Natural killer cell (primary cell): ENCODE data around the gene TMEM109. TPM values are rescaled to one million over a fixed set of nuclear protein-coding genes. Genes with fewer than 3 reads are reported as not detected.

Source experiments
- ATAC-seq, 3 donors: fragments of 150-1000 bp in 2 of 3; fragments of 200-7000 bp in 1 of 3; cut with Tn5 transposase; 1 replicate in 1 of 3; 2 replicates in 2 of 3; pipeline ENCODE4 v1.10.0; 2021; ENCODE audit warnings: mild to moderate bottlenecking in 2 of 3, moderate library complexity in 2 of 3
- DNase-seq, 2 donors: peaks; one replicate each; pipeline versions ENCODE4 v3.0.0 to v3.0.0-alpha.2; 2013 to 2021; ENCODE audit warnings: mixed read lengths in 1 of 2
- H3K27ac ChIP-seq: one replicate; pipeline ENCODE4 v1.5.1; 2013; ENCODE audit warnings: mild to moderate bottlenecking, low read length
- H3K27me3 ChIP-seq: one replicate; pipeline ENCODE4 v1.6.1; 2013; ENCODE audit warnings: low read length; ENCODE audit not compliant: control insufficient read depth, insufficient read depth
- H3K36me3 ChIP-seq: one replicate; pipeline ENCODE4 v1.6.1; 2013; ENCODE audit warnings: low read length; ENCODE audit not compliant: control insufficient read depth, insufficient read depth
- H3K4me1 ChIP-seq: one replicate; pipeline ENCODE4 v1.6.1; 2013; ENCODE audit warnings: low read length; ENCODE audit not compliant: control insufficient read depth, insufficient read depth
- H3K4me3 ChIP-seq: one replicate; pipeline ENCODE4 v1.5.1; 2013; ENCODE audit warnings: low read length
- H3K9me3 ChIP-seq: one replicate; pipeline ENCODE4 v1.6.1; 2013; ENCODE audit warnings: low read length; ENCODE audit not compliant: control insufficient read depth, insufficient read depth
- H3K27ac Mint-ChIP-seq, 2 donors: one replicate each; pipeline ENCODE4 v1.8.0; 2022; ENCODE audit warnings: mild to moderate bottlenecking in 2 of 2, mixed read lengths in 2 of 2, moderate library complexity in 1 of 2
- H3K27me3 Mint-ChIP-seq, 2 donors: one replicate each; pipeline ENCODE4 v1.8.0; 2022; ENCODE audit warnings: low read depth in 2 of 2, mixed read lengths in 2 of 2
- H3K36me3 Mint-ChIP-seq: one replicate; pipeline ENCODE4 v1.8.0; 2022; ENCODE audit warnings: mixed read lengths
- H3K4me1 Mint-ChIP-seq, 2 donors: one replicate each; pipeline ENCODE4 v1.8.0; 2022; ENCODE audit warnings: mixed read lengths in 2 of 2
- H3K4me3 Mint-ChIP-seq: one replicate; pipeline ENCODE4 v1.8.0; 2022; ENCODE audit warnings: mild to moderate bottlenecking, moderate library complexity, mixed read lengths
- H3K9me3 Mint-ChIP-seq, 2 donors: one replicate each; pipeline ENCODE4 v1.8.0; 2022; ENCODE audit warnings: mixed read lengths in 2 of 2
- CTCF ChIP-seq: fragments of 200-600 bp; IDR thresholded peaks from one replicate; pipeline ENCODE4 v1.8.0; 2022; ENCODE audit warnings: antibody characterized with exemption
- WGBS: methylation state at CpG from one replicate; pipeline ENCODE4 v1.1.7; 2013; ENCODE audit warnings: missing lambda C conversion rate; ENCODE audit not compliant: insufficient coverage; 5-methylcytosine and 5-hydroxymethylcytosine counted together
- intact Hi-C: fragments of 100-400 bp; cut with micrococcal nuclease; formaldehyde crosslinking; loops from one replicate; pipeline ENCODE4 v1.14.2; 2022
- total RNA-seq, 4 donors: library from RNA; stranded (reverse); fragments of 120-200 nt in 1 of 4; gene quantifications; one replicate each; pipeline versions ENCODE4 v1.2.3 to v1.2.4, GENCODE V29; 2013 to 2022

Gene TMEM109
- total RNA-seq, 3 donors from 2014 or later (not counting 1 experiment from before 2014, with no cell fraction given): 89.3 to 102 (median 96.8) TPM

GRCh38 chr11:60910711-60911380 is 3.1 kb upstream of the TMEM109 start:
- no peaks in the 10 kb centered on the region for H3K36me3 ChIP-seq
- no peaks in the 10 kb centered on the region for H3K9me3 ChIP-seq
- H3K27ac ChIP-seq: peak overlapping the region; percentile 33
- Mint-ChIP-seq H3K27me3 (peaks cover 0 to 4% of the 10 kb centered on the region in 2 donors), H3K4me3 (no peak overlapping the region), H3K36me3 (no peaks in the 10 kb centered on the region), H3K4me1 (peaks cover 47 to 56% of the 10 kb centered on the region in 2 donors), H3K27ac (peak overlapping the region; percentile 92 to 96), H3K9me3 (no peaks in the 10 kb centered on the region)
- WGBS: 73% methylated on average over 5 of the region's 5 CpGs
- H3K27me3 ChIP-seq: no peaks in the 10 kb centered on the region
- H3K4me1 ChIP-seq: peaks cover 58% of the 10 kb centered on the region
- TF ChIP-seq CTCF: no peak
- no peak overlapping the region for H3K4me3 ChIP-seq
- intact Hi-C loops: no loop called here
- ATAC-seq (no peak), DNase-seq (no peak)

- no peak for TF ChIP-seq CTCF
- intact Hi-C loops: no loop called here
- H3K27me3 Mint-ChIP-seq: peaks cover 0 to 4% of the 10 kb centered on the region in 2 donors
- 54% methylated on average over 12 of the region's 12 CpGs for WGBS
- no peaks in the 10 kb centered on the region for H3K27me3 ChIP-seq
- no peaks in the 10 kb centered on the region for H3K9me3 ChIP-seq
- peaks cover 49 to 53% of the 10 kb centered on the region in 2 donors for H3K4me1 Mint-ChIP-seq
- ATAC-seq (peak; percentile 25 to 49 (median 44)), DNase-seq (peak; percentile 27 to 81)
- no peak overlapping the region for H3K4me3 ChIP-seq
- H3K27ac Mint-ChIP-seq: peak overlapping the region; percentile 92 to 96
- H3K27ac ChIP-seq: peak overlapping the region; percentile 91
- H3K4me1 ChIP-seq: peaks cover 60% of the 10 kb centered on the region
- H3K36me3 Mint-ChIP-seq: no peaks in the 10 kb centered on the region
- H3K4me3 Mint-ChIP-seq: peak overlapping the region; percentile 99
- H3K9me3 Mint-ChIP-seq: no peaks in the 10 kb centered on the region
- no peaks in the 10 kb centered on the region for H3K36me3 ChIP-seq
These were observed 1.6 kb upstream of the TMEM109 start for GRCh38 chr11:60912223-60912850.

- intact Hi-C loops: no loop called here
- no peak overlapping the region for H3K4me3 ChIP-seq
- Mint-ChIP-seq H3K9me3 (no peaks in the 10 kb centered on the region), H3K4me1 (peaks cover 50 to 52% of the 10 kb centered on the region in 2 donors), H3K4me3 (peak overlapping the region; percentile 99), H3K27me3 (peaks cover 0 to 4% of the 10 kb centered on the region in 2 donors), H3K36me3 (no peaks in the 10 kb centered on the region), H3K27ac (peak overlapping the region; percentile 92 to 96)
- DNase-seq (no peak), ATAC-seq (no peak)
- H3K27ac ChIP-seq: peak overlapping the region; percentile 91
- H3K9me3 ChIP-seq: no peaks in the 10 kb centered on the region
- WGBS: 95% methylated on average over 22 of the region's 22 CpGs
- no peaks in the 10 kb centered on the region for H3K27me3 ChIP-seq
- H3K4me1 ChIP-seq: peaks cover 59% of the 10 kb centered on the region
- TF ChIP-seq CTCF: no peak
- no peaks in the 10 kb centered on the region for H3K36me3 ChIP-seq
These were observed 968 bp upstream of the TMEM109 start for GRCh38 chr11:60912851-60913528.
